ENCODE data around the gene NDUFB3. TPM values are rescaled to one million over a fixed set of nuclear protein-coding genes. Genes with fewer than 3 reads are reported as not detected.
A peak's percentile ranks its signal among the peaks of the same experiment; 100 is the strongest.

The NDUFB3 gene
- total RNA-seq, 4 donors from 2014 or later, result 33.0 to 59.9 (median 46.6) TPM

DNA sequence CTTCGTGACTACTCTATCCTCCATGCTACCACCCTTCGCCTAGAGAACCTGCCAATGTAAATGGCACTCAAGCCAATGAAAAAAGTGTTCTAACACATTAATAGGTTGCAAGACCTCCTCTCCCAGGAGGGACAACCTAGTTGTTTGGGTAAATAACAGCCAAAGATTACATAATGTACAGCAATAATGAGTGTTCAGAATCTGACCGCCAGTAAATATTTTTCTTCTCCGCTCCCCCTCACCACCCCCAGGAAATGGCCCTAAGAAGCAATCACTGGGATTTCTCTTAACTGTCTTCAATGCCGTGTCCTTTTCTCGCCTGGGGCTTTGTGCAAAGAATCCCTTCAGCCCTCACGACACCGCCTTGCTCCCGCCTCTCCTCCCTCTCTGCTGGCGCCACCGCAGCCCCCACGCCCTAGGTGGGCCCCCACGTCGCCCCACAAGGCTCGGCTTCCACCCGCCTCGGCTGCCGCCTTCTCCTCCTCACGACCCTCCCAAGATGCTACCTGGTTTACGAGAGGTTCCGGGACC is 788 bp upstream of the NDUFB3 start:
- H3K27ac ChIP-seq, result peak overlapping the region; percentile 72 to 95 (median 90)
- TF ChIP-seq POLR2AphosphoS5 (IDR thresholded peaks at IDR 0.05), result no peak
- ATAC-seq, result peak; percentile 3
- peaks cover 4 to 76% (median 34%) of the 10 kb centered on the region in 3 donors for H3K4me1 ChIP-seq
- WGBS, 2 donors (ENCODE audit: low coverage in 1 of 2), result 1 to 3% methylated on average over 9 to 11 of the region's 21 CpGs
- H3K27me3 ChIP-seq, result no peaks in the 10 kb centered on the region
- no peaks in the 10 kb centered on the region for H3K9me3 ChIP-seq
- H3K4me3 ChIP-seq, result peak overlapping the region; percentile 90 to 91
- H3K36me3 ChIP-seq, result no peaks in the 10 kb centered on the region

DNA sequence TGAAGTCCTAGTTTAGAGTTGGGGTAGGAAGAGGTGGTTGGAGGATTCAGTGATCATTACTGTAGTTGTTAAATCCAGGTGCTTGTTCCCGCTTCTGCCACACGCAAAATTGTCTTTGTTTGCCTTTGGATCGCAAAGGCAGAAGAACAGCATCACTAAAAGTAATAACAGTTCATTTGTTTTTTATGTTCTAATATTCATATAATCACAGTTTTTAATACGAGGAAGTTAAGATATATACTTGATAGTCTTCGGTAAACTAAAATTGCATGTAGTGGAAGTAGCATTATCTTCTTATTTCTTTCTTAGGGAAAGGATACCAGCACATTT is 365 bp downstream of the NDUFB3 start:
- no peaks in the 10 kb centered on the region for H3K9me3 ChIP-seq
- H3K4me3 ChIP-seq, result peak overlapping the region; percentile 90 to 91
- WGBS, 2 donors (ENCODE audit: low coverage in 1 of 2), result 0 to 3% methylated on average over 5 of the region's 5 CpGs
- no peaks in the 10 kb centered on the region for H3K27me3 ChIP-seq
- peaks cover 4 to 69% (median 34%) of the 10 kb centered on the region in 3 donors for H3K4me1 ChIP-seq
- H3K27ac ChIP-seq, result peak overlapping the region; percentile 72 to 95 (median 90)
- ATAC-seq, result no peak
- no peak for TF ChIP-seq EP300 (IDR thresholded peaks at IDR 0.05)
- no peak for TF ChIP-seq POLR2AphosphoS5 (IDR thresholded peaks at IDR 0.05)
- TF ChIP-seq, protein P1, sequence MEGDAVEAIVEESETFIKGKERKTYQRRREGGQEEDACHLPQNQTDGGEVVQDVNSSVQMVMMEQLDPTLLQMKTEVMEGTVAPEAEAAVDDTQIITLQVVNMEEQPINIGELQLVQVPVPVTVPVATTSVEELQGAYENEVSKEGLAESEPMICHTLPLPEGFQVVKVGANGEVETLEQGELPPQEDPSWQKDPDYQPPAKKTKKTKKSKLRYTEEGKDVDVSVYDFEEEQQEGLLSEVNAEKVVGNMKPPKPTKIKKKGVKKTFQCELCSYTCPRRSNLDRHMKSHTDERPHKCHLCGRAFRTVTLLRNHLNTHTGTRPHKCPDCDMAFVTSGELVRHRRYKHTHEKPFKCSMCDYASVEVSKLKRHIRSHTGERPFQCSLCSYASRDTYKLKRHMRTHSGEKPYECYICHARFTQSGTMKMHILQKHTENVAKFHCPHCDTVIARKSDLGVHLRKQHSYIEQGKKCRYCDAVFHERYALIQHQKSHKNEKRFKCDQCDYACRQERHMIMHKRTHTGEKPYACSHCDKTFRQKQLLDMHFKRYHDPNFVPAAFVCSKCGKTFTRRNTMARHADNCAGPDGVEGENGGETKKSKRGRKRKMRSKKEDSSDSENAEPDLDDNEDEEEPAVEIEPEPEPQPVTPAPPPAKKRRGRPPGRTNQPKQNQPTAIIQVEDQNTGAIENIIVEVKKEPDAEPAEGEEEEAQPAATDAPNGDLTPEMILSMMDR (IDR thresholded peaks at IDR 0.05), result no peak
- TF ChIP-seq POLR2A (IDR thresholded peaks at IDR 0.05), result no peak
- H3K36me3 ChIP-seq, result no peaks in the 10 kb centered on the region

DNA sequence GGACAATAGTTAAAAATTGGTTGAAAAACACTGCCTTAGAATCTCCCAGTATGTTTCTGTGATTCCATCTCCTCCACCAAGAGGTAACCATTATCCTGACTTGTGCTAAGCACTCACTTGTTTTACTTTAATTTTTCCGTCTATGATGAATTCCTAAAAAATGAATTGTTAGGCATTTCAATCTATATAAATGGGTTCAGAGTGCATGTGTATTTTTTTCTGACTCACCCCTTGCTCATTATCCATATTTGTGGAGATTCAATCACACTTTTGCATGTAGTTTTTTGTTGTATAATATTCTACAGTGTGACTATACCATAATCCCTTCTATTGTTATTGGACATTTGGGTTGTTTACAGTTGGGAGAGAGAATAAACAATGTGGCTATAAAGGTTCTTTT is 1.3 kb downstream of the NDUFB3 start:
- WGBS, 2 donors (ENCODE audit: low coverage in 1 of 2), result 43 to 70% methylated on average over 1 of the region's 1 CpG
- Histone ChIP-seq H3K27ac (no peak overlapping the region), H3K27me3 (no peaks in the 10 kb centered on the region), H3K36me3 (no peaks in the 10 kb centered on the region), H3K4me3 (no peak overlapping the region), H3K4me1 (peaks cover 4 to 60% (median 30%) of the 10 kb centered on the region in 3 donors), H3K9me3 (no peaks in the 10 kb centered on the region)
- TF ChIP-seq POLR2A (IDR thresholded peaks at IDR 0.05) (no peak), POLR2AphosphoS5 (IDR thresholded peaks at IDR 0.05) (no peak), EP300 (IDR thresholded peaks at IDR 0.05) (no peak)
- TF ChIP-seq, protein P1 (IDR thresholded peaks at IDR 0.05), result no peak
- no peak for ATAC-seq

GRCh38 chr2:201074996-201075395 is 3.2 kb downstream of the NDUFB3 start:
- no peaks in the 10 kb centered on the region for H3K27me3 ChIP-seq
- no peak overlapping the region for H3K4me3 ChIP-seq

DNA sequence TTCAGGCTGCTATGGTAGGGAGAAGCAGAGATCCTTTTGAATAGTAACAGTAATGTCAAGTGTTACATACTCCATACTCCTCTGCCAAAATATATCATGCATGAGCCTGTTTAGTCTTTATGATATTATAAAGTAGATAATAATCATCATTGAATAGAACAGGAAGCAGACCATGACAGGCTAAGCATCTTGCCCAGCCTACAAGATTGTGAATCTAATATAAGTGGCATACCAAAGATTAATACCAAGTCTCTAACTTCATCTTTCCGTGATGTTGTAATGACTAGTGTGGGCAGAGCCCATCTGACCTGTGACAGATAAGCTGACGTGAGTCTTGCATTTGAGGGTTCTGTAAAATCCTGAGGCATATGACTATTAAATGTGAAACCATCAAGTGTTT is 13.1 kb downstream of the NDUFB3 start:
- H3K4me1 ChIP-seq, result no peaks in the 10 kb centered on the region
- H3K4me3 ChIP-seq, result no peak overlapping the region
- 79 to 87% methylated on average over 2 of the region's 2 CpGs for whole genome bisulfite sequencing, 2 donors (ENCODE audit: low coverage in 1 of 2)
- no peaks in the 10 kb centered on the region for H3K9me3 ChIP-seq
- peaks cover 0 to 93% of the 10 kb centered on the region in 2 donors for H3K36me3 ChIP-seq
- H3K27me3 ChIP-seq, result no peaks in the 10 kb centered on the region
- no peak overlapping the region for H3K27ac ChIP-seq
- ATAC-seq, result no peak
- no peak for TF ChIP-seq POLR2AphosphoS5 (IDR thresholded peaks at IDR 0.05)
- TF ChIP-seq, protein P1 (IDR thresholded peaks at IDR 0.05), result no peak
- no peak for TF ChIP-seq EP300 (IDR thresholded peaks at IDR 0.05)
- TF ChIP-seq POLR2A (IDR thresholded peaks at IDR 0.05), result no peak

More at GRCh38 chr2:201074996-201075395, 3.2 kb downstream of the NDUFB3 start:
- Histone ChIP-seq H3K9me3 (no peaks in the 10 kb centered on the region), H3K27ac (no peak overlapping the region), H3K4me1 (peaks cover 4 to 41% (median 17%) of the 10 kb centered on the region in 3 donors), H3K36me3 (peaks cover 0 to 12% of the 10 kb centered on the region in 2 donors)
- TF ChIP-seq POLR2AphosphoS5 (IDR thresholded peaks at IDR 0.05), result no peak
- no peak for TF ChIP-seq EP300 (IDR thresholded peaks at IDR 0.05)
- TF ChIP-seq POLR2A (IDR thresholded peaks at IDR 0.05), result no peak
- TF ChIP-seq, protein P1 (IDR thresholded peaks at IDR 0.05), result no peak
- WGBS, 2 donors (ENCODE audit: low coverage in 1 of 2), result 62 to 70% methylated on average over 4 to 7 of the region's 7 CpGs
- ATAC-seq, result no peak

Data from gastroesophageal sphincter (tissue), 4 donors.